Suppressor macrophage treated with lipopolysaccharide for 1 hour (primary cell): ENCODE measurements around the gene RPL18.
"Not testable (repeated sequence)": the region's sequence is repeated elsewhere in the genome, so short reads cannot be mapped to it uniquely, and the experiment has no call there.

Source experiments
- DNase-seq, 3 donors: peaks; one replicate each; pipeline ENCODE4 v3.0.0-alpha.2; 2020 to 2022

Gene RPL18

GRCh38 chr19:48577908-48578307 is 41.1 kb downstream of the RPL18 start:
- not testable (repeated sequence) for DNase-seq

- no peak for DNase-seq
These were observed 42.9 kb downstream of the RPL18 start for GRCh38 chr19:48575931-48576622.

- no peak for DNase-seq
These were observed 45.8 kb downstream of the RPL18 start for GRCh38 chr19:48573163-48573505.

- no peak for DNase-seq
These were observed 47.4 kb downstream of the RPL18 start for GRCh38 chr19:48571378-48572162.

GRCh38 chr19:48569814-48570213 is 49.2 kb downstream of the RPL18 start:
- no peak for DNase-seq

GRCh38 chr19:48568345-48568886 is 50.6 kb downstream of the RPL18 start:
- DNase-seq, result peak; percentile 44 to 53 (median 44)
